Glomerular visceral epithelial cell (primary cell): ENCODE results near the gene ZNF578.
A peak's percentile ranks its signal among the peaks of the same experiment; 100 is the strongest.
"Not testable (repeated sequence)": the region's sequence is repeated elsewhere in the genome, so short reads cannot be mapped to it uniquely, and the experiment has no call there.

Source experiments
- DNase-seq: peaks from one replicate; pipeline ENCODE4 v3.0.0-alpha.2; 2016; ENCODE audit errors: extremely low spot score

Gene ZNF578

DNA sequence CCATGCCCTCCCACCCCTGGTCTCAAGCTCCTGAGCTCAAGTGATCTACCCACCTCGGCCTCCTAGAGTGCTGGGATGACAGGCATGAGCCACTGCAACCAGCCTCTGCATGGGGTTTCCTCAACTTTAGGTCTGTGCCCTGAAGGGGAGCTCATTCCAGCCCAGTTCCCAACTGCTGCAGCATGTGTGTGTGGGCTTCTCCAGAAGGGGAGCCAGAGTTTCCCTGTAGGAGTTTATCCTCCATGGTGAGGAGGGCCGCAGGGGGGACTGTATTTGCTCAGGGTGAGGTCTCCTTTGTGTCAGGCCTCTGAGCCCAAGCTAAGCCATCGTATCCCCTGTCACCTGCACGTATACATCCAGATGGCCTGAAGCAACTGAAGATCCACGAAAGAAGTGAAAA is 62.8 kb downstream of the ZNF578 start:
- no peak for DNase-seq

DNA sequence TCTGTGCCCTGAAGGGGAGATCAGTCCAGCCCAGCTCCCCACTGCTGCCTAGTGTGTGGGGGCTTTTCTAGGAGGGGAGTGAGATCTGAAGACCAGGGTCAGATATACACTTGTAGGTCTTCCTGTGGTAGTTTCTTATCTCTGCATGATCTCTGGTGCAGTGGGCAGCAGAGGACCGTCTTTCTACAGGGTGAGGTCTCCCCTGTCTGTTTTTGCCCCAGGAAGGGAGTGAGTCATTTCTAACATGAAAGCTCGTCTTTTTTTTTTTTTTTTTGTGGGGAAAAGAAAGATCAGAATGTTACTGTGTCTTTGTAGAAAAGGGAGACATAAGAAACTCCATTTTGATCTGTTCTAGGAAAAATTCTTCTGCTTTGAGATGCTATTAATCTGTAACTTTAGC is 65.3 kb downstream of the ZNF578 start:
- no peak for DNase-seq

DNA sequence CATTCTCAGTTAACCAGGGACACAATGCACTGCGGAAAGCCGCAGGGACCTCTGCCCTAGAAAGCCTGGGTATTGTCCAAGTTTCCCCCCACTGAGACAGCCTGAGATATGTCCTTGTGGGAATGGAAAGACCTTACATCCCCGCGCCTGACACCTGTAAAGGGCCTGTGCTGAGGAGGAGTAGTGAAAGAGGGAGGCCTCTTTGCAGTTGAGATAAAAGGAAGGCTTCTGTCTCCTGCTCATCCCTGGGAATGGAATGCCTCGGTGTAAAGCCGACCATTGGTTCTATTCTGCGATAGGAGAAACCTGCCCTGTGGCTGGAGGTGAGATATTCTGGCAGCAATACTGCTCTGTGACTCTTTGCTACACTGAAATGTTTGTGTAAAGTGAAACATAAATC is 65.8 kb downstream of the ZNF578 start:
- DNase-seq = not testable (repeated sequence)

DNA sequence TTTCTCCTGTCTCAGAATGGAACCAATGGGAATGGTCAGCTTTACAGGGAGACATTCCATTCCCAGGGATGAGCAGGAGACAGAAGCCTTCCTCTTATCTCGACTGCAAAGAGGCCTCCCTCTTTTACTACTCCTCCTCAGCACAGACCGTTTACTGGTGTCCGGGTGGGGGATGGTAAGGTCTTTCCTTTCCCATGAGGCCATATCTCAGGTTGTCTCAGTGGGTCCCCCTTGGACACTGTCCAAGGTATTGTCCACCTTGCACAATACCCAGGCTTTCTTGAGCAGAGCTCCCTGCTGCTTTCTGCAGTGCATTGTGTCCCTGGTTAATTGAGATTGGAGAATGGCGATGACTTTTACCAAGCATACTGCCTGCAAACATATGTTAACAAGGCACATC is 66.7 kb downstream of the ZNF578 start:
- no peak for DNase-seq

DNA sequence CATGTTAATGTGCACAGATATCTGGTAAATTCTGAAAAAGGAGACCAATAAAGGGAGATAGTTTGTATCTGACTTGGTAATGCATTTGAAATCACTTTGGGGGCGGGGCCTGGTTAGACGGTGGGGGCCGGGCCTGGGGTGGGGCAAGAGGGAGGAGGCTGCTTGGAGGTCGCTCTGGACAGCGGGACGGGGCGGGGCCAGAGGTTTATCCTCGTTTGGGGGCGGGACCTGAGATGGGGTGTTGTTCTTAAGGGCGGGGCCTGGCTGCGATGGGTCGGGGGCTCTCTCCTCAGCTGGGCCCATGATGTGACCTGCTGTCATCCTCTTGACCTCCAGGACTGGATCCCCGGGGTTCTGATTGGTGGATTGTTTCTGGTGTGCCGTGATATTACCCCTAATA is 69.2 kb downstream of the ZNF578 start:
- no peak for DNase-seq

DNA sequence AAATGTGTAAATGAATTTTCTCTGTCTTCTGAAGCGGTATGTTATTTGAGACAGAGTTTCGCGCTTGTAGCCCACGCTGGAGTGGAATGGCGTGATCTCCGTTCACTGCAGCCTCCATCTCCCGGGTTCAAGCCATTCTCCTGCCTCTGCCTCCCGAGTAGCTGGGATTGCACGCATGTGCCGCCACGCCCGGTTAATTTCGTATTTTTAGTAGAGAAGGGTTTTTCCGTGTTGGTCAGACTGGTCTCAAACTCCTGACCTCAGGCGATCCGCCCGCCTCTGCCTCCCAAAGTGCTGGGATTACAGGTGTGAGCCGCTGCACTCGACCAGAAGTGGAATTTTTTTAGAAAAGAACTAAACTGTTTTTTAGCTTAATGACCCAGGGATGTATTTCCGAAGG is 70.7 kb downstream of the ZNF578 start:
- DNase-seq = no peak

DNA sequence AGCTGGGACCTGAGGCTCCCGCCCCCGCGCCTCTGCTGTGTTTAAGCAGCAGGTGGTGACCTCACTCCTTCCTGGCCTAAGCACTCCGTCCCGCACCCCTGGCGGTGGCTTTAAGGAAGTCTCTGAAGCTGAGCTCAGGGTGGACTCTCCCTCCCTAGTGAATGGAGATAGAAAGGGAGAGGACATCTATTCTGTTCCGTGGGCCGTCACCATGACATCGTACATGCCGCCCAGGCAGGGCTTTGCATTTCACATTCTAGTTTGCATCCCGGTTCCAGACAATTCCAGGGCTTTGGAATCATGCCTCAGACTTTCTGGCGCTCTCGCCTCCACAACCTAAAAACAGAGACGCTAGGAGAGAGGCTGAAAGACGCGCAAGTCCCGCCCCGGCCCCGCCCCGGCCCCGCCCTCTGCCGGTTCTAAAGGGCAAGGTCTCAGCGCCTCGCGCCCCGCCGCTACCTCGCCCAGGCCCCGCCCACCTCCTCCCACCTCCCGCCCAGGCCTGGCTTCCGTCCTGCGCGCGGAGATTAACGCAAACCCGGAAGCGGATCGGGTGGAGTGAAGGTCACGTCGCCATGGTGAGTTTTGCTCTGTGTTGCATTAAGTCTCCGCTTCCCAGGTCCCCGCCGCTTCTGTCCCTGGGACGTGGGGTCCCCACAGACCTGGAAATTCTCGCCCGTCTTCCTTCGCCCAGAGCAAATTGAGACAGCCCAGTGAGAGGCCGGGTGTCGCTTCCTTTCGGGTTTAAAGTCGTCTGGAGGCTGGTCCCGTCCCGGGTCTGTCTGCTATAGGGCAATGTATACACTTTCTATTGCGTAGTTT is 74.0 kb downstream of the ZNF578 start, which contains the start of gene ZNF808:
ZNF808 (plus strand) TSS at position 535 of the 822 bp plus-strand sequence. CDS start 15,617 bp downstream, outside the sequence.
- DNase-seq = peak; percentile 82

DNA sequence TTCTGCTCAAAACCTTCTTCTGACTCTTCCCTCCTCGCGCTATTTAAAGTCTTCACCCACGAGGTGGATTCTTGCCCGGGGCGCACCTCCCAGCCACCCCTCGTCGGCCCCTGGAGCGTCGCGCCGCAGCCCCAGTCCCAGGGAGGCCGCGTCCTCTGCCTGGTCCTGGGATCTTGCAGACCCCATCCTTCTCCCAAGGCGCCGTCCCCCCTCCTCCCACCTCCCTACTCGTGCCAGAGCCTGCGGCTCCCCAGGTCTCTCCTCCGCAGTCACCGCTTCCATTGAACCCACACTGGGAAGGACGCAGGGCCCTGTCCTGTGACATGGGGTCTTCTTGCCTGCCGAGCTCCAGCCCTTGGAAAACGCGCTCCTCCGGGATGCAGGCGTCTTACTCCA is 74.6 kb downstream of the ZNF578 start:
- DNase-seq = peak; percentile 1

DNA sequence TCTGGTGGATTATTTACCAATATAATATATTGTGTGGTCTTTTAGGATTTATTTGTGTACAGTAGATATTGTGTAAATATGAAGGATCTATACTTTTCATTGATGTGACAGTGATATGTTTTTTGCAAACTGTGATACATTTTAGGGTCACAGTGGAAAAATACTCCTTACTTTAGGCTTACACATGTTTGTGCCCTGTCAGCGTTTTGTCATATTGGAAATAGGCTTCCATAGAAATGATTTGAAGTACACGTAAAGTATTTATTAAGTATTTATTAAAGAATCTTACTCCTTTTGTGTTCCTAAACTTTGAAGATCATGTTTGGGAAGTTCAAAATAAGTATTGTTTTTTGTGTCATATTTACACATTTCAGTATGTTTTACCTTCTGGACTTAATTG is 79.1 kb downstream of the ZNF578 start:
- DNase-seq = no peak

DNA sequence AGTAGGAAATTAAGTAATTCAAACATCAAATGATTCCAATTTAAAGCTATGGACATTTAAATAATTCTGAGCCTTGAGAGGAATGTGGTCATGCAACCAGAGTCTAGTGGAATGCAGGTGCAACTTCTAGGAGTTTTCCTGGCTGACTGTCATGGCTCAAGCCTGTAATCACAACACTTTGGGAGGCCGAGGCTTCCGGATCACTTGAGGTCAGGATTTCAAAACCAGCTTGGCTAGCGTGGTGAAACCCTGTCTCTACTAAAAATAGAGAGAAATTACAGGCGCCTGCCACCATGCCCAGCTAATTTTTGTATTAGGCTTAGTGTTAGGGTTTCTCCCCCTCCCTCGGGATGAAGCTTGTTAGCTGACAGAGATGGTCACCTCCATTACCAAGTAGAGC is 80.5 kb downstream of the ZNF578 start:
- DNase-seq = no peak

DNA sequence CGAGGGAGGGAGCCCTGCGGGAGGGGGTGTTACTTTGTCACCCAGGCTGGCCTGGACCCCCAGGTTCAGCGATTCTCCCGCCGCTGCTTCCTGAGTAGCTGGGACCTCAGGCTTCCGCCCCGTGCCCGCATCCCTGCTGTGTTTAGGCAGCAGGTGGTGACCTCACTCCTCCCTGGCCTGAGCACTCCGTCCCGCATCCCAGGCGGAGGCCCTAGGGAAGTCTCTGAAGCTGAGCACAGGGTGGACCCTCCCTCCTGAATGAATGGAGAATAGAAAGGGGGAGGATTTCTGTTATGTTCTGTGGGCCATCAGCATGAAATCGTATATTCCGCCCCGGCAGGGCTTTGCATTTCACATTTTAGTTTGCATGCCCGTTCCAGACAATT is 82.0 kb downstream of the ZNF578 start:
- DNase-seq = not testable (repeated sequence)

DNA sequence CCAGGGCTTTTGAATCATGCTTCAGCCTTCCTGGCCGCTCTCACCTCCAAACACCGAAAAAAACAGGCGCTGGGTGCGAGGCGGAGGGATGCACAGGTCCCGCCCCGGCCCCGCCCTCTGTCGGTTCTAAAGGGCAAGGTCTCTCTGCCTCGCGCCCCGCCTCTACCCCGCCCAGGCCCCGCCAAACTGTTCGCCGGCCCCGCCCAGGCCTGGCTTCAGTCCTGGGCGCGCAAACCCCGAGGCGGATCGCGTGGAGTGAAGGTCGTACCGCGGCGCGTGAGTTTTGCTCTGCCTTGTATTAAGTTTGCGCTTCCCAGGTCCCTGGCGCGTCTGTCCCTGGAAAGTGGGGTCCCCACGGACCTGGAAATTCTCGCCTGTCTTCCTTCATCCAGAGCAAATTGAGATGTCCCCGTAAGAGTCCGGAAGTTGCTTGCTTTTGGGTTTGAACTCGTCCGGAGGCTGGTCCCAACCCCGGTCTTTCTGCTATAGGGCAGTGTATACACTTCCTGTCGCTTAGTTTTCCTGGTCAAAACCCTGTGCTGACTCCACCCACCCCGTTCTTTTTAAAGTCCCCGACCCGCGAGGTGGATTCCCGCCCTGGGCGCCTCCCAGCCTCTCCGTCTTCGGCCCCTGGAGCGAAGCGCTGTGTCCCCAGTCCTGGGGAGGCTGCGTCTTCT is 82.6 kb downstream of the ZNF578 start:
- no peak for DNase-seq

DNA sequence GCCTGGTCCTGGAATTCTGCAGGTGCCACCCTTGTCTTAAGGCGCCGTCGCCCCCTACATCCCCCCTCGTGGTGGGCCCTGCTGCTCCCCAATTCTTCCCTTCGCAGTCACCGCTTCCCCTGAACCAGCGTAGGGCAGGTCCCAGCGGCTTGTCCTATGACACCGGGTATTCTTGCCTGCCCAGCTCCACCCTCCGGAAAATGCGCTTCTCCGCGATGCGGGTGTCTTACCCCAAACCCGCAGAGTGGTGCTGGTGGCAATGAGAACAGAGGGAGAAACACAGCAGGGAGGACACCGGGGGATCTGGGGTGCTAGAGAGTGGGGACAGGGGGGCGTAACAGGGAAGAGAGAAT is 83.1 kb downstream of the ZNF578 start:
- DNase-seq = no peak

DNA sequence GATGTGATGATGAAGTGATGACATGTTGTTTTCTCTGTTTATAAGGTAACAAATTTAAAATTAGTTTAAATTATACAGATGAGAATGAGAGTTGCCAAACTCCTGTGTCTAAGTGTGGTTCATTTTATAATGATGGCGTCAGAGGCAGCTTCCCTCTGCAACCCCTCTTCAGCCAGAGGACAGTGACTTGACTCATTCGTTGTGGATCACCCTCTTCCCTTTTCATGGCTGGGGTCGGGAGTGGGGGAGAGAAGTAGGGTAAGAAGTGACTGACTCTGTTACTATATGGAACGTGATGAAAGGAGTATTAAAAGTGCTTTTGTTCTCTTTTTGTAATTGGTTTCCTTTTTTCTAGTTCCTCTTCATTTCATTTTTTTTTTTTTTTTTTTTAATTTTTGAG is 85.5 kb downstream of the ZNF578 start:
- not testable (repeated sequence) for DNase-seq

DNA sequence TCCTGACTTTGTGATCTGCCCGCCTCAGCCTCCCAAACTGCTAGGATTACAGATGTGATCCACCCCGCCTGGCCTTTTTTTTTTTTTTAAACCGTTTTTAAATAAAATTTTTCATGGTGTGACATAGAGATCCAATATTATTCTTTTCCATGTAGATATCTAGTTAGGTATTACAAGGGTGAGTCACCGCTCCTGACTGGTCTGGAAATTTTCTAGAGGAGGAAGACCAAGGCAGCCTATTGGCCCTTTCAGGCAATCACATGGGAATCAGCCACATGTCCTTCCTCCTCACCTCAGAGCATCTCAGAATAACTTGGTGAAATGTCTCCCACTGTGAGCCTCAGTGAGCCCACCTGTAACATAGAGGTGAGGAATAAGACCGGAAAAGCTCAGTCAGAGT is 87.8 kb downstream of the ZNF578 start:
- DNase-seq = not testable (repeated sequence)

DNA sequence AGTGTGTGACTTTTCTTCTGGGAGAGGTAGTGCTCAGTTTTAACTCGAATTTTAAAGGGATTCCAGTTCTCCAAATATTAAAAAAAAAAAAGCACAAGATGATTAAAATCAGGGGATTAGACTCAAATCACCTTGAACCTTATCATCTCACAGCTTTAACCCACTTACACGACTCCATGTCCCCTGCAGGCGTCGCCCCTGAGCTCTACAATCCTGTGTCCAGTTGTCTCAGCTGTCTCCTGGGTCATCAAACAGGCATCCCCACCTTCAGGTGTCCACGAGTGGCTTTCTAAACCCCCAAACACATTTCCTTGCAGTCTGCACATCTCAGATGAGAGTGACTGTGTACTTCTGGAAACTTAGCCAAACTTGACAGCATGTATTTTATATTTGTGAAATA is 88.3 kb downstream of the ZNF578 start:
- no peak for DNase-seq

DNA sequence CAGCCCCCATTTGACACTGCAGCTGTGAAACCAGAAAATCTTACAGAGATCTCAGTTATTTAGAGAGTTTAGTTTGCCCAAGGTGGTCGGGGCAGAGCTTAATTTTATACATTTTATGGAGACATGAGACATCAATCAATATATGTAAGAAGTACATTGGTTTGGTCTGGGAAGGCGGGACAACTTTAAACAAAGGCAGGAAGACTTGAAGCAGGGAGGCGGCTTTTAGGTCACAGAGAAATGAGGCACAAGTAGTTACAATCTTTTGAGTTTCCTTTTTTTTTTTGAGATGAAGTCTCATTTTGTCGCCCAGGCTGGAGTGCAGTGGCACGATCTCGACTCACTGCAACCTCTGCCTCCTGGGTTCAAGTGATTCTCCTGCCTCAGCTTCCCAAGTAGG is 89.2 kb downstream of the ZNF578 start:
- DNase-seq = not testable (repeated sequence)

DNA sequence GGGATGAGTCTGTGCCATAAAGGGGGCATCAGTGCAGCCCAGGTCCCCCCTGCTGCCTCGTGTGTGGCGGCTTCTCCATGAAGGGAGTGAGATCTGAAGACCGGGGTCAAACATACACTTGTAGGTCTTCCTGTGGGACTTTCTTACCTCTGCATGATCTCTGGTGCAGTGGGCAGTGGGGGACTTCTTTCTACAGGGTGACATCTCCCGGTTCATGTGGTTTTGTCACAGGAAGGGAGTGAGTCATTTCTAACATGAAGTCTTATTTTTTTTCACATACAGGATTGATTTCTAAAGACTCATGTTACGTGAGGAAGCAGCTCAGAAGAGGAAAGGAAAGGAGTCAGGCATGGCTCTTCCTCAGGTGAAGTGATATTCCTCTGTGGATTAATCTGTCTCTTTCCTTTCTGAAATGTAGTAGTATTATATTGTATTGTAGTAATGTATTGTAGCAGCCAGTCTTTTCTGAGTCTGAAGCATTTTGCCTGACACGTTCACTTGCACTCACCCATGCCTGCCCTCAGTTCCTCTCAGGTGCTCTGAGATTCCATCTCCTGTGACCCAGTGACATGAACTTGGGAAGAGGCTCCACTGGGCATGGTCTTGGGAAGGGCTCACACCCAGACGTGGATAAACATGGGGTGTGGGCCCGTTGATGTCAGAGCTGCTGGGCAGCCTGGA is 89.8 kb downstream of the ZNF578 start:
- no peak for DNase-seq

DNA sequence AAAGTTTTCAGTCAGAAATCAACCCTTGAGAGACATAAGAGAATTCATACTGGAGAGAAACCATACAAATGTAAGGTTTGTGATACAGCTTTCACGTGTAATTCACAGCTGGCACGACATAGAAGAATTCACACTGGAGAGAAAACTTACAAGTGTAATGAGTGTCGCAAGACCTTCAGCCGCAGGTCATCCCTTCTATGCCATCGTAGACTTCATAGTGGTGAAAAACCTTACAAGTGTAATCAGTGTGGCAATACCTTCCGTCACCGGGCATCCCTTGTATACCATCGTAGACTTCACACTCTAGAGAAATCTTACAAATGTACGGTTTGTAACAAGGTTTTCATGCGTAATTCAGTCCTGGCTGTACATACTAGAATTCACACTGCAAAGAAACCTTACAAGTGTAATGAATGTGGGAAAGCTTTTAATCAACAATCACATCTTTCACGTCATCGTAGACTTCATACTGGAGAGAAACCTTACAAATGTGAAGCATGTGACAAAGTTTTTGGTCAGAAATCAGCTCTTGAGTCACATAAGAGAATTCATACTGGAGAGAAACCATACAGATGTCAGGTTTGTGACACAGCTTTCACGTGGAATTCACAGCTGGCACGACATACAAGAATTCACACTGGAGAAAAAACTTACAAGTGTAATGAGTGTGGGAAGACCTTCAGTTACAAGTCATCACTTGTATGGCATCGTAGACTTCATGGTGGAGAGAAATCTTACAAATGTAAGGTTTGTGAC is 101.0 kb downstream of the ZNF578 start:
- DNase-seq = no peak

DNA sequence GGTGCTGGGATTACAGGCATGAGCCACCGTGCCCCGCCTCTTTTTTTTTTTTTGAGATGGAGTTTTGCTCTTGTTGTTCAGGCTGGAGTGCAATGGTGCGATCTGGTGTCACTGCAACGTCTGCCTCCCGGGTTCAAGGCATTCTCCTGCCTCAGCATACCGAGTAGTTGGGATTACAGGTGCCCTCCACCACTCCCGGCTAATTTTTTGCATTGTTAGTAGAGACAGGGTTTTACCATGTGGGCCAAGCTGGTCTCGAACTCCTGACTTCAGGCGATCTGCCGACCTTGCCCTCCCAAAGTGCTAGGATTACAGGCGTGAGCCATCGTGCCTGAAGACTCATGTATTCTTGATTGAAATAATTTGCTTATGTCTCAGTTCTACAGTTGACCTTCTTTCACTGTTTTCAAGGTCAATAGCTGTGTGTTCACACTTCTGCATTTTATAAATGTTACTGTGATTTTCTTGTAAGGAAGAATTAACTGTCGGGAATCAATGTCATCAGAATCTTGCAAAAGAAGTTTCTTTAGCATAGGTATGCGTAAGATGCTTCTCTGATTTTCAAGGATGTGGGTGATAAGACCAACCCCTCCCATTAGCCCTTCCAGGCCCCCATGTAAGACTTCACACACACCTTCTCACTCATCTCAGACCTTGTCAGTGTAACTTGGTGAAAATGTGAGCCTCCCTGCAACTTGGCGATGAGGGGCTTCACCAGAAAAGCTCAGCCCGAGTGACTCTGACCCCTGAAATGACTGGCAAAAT is 104.1 kb downstream of the ZNF578 start:
- DNase-seq = no peak

DNA sequence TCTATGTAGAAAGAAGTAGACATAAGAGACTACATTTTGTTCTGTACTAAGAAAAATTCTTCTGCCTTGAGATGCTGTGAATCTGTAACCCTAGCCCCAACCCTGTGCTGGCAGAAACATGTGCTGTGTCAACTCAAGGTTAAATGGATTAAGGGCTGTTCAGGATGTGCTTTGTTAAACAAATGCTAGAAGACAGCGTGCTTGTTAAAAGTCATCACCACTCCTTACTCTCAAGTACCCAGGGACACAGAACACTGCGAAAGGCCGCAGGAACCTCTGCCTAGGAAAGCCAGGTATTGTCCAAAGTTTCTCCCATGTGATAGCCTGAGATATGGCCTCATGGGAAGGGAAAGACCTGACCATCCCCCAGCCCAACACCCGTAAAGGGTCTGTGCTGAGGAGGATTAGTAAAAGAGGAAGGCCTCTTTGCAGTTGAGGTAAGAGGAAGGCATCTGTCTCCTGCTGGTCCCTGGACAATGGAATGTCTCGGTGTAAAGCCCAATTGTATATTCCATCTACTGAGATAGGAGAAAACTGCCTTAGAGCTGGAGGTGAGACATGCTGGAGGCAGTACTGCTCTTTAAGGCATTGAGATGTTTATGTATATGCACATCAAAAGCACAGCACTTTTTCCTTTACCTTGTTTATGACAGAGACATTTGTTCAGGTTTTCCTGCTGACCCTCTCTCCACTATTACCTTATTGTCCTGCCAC is 105.5 kb downstream of the ZNF578 start:
- DNase-seq = not testable (repeated sequence)
